ENCODE results near the gene ZNF710.

ZNF710 gene

GRCh38 chr15:90083954-90084607 lies 83.0 kb downstream of the ZNF710 start:
- DNase-seq: no peak
- no peaks in the 10 kb centered on the region for H3K27me3 ChIP-seq (replicated peaks)
- H3K27ac ChIP-seq: no peak overlapping the region
- peaks cover 28% of the 10 kb centered on the region for H3K36me3 ChIP-seq (replicated peaks)
- in situ Hi-C loops (cut with HindIII; ENCODE audit: low pct_ligation_motif_present, low sequenced_read_pairs): no loop called here
- TF ChIP-seq CTCF (IDR thresholded peaks at IDR 0.05; ENCODE audit: low read depth, low read length, missing control alignments): no peak
- H3K4me3 ChIP-seq (ENCODE audit: low read depth, low read length): no peak overlapping the region

GRCh38 chr15:90084876-90085423 lies 83.8 kb downstream of the ZNF710 start:
- H3K36me3 ChIP-seq (replicated peaks): peaks cover 28% of the 10 kb centered on the region
- TF ChIP-seq CTCF (IDR thresholded peaks at IDR 0.05; ENCODE audit: low read depth, low read length, missing control alignments): no peak
- no peak overlapping the region for H3K27ac ChIP-seq
- in situ Hi-C loops (cut with HindIII; ENCODE audit: low pct_ligation_motif_present, low sequenced_read_pairs): no loop called here
- no peak for DNase-seq
- no peaks in the 10 kb centered on the region for H3K27me3 ChIP-seq (replicated peaks)
- no peak overlapping the region for H3K4me3 ChIP-seq (ENCODE audit: low read depth, low read length)

GRCh38 chr15:90085565-90085964 lies 84.4 kb downstream of the ZNF710 start:
- DNase-seq: no peak
- Histone ChIP-seq H3K36me3 (replicated peaks) (peaks cover 28% of the 10 kb centered on the region), H3K27ac (no peak overlapping the region), H3K27me3 (replicated peaks) (no peaks in the 10 kb centered on the region), H3K4me3 (ENCODE audit: low read depth, low read length) (no peak overlapping the region)
- TF ChIP-seq CTCF (IDR thresholded peaks at IDR 0.05; ENCODE audit: low read depth, low read length, missing control alignments): no peak
- in situ Hi-C loops (cut with HindIII; ENCODE audit: low pct_ligation_motif_present, low sequenced_read_pairs): no loop called here

GRCh38 chr15:90086868-90087268 lies 85.7 kb downstream of the ZNF710 start:
- no peak overlapping the region for H3K27ac ChIP-seq
- H3K36me3 ChIP-seq (replicated peaks): peaks cover 19% of the 10 kb centered on the region
- DNase-seq: no peak
- TF ChIP-seq CTCF (IDR thresholded peaks at IDR 0.05; ENCODE audit: low read depth, low read length, missing control alignments): peak; percentile 91
- no peak overlapping the region for H3K4me3 ChIP-seq (ENCODE audit: low read depth, low read length)
- in situ Hi-C loops (cut with HindIII; ENCODE audit: low pct_ligation_motif_present, low sequenced_read_pairs): no loop called here
- H3K27me3 ChIP-seq (replicated peaks): no peaks in the 10 kb centered on the region

GRCh38 chr15:90087454-90088154 lies 86.5 kb downstream of the ZNF710 start:
- Histone ChIP-seq H3K27ac (no peak overlapping the region), H3K36me3 (replicated peaks) (peaks cover 19% of the 10 kb centered on the region), H3K4me3 (ENCODE audit: low read depth, low read length) (no peak overlapping the region), H3K27me3 (replicated peaks) (no peaks in the 10 kb centered on the region)
- TF ChIP-seq CTCF (IDR thresholded peaks at IDR 0.05; ENCODE audit: low read depth, low read length, missing control alignments): peak; percentile 58
- DNase-seq: no peak
- in situ Hi-C loops (cut with HindIII; ENCODE audit: low pct_ligation_motif_present, low sequenced_read_pairs): no loop called here

Measured in brain microvascular endothelial cell (primary cell).